ENCODE measurements around the gene STX3. TPM values are rescaled to one million over a fixed set of nuclear protein-coding genes. Genes with fewer than 3 reads are reported as not detected.
A peak's percentile ranks its signal among the peaks of the same experiment; 100 is the strongest.

Gene STX3
- total and polyA plus RNA-seq, 2 donors (not counting 3 experiments of a cell fraction or from before 2014, with no cell fraction given): 40.3 to 49.7 TPM

DNA sequence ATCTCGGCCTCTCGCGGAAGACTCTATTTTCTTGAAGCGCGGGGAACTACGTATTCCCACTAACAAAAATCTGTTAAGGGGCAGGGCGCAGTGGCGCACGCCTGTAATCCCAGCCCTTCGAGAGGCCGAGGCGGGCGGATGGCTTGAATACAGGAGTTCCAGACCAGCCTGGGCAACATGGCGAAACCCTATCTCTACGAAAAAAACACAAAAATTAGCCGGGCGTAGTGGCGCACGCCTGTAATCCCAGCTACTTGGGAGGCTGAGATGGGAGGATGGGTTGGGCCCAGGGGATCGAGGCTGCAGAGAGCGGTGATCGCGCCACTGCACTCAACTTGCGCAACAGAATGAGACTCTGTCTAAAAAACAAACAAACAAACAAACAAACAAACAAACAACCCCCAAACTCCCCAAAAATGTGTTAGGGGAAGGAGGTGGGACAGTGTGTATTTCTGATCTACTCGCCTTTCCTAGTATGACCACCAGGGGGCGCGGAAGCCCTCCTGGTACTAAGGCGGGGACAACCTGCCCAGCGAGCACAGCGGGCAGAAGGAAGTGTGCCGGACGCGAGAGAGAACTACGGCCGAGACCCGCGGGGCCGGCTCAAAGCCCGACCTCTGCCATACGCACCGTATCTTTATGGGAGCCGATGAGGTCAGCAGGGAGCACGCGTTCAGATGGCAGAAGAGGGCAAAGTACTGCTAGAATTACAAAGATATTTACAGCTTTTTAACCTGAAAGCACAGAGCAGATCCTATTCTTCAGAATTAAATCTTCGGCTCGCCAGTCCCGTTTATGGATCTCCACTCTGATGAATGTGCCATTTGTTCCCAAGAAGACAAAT is 1.3 kb upstream of the STX3 start:
- intact Hi-C loops (cut with micrococcal nuclease) (loop anchor here (1.0 to 2.0 kb wide), 8 partner anchors 47 to 497 kb away; partner anchors contain the start of genes MRPL16 and PATL1), dilution Hi-C loops (cut with MboI; ENCODE audit: extremely low pct_ligation_motif_present, low sequenced_read_pairs) (no loop called here)
- ChIA-PET POLR2A (interaction anchor here (2.7 kb wide), 1 partner anchor 85 kb away, joined by 11 read pairs; the partner anchor contains the start of gene PATL1), CTCF (interaction anchor here (0.7 to 5.7 kb wide), 20 partner anchors 9 to 497 kb away, joined by 3 to 120 read pairs (median 6); partner anchors contain the start of genes MRPL16 and PATL1)
- peak overlapping the region; percentile 72 for H3K27ac ChIP-seq (ENCODE audit: insufficient read depth, low read depth, low read length)
- peaks cover 21% of the 10 kb centered on the region for H3K4me1 ChIP-seq (ENCODE audit: control insufficient read depth, extremely low read depth, insufficient read depth, low read length)
- no TSS peak for BruUV-seq (replicated peaks)
- H3K9me3 ChIP-seq (replicated peaks; ENCODE audit: control insufficient read depth, insufficient read depth, low read length): no peaks in the 10 kb centered on the region
- peaks cover 16% of the 10 kb centered on the region for H3K79me2 ChIP-seq (ENCODE audit: control insufficient read depth, insufficient read depth, low read length)
- peak overlapping the region; percentile 92 for H3K9ac ChIP-seq (replicated peaks; ENCODE audit: extremely low read depth, insufficient read depth, low read length)
- TF ChIP-seq MYC (IDR thresholded peaks at IDR 0.05; ENCODE audit: low read depth, low read length): no peak
- TF ChIP-seq CTCF (IDR thresholded peaks at IDR 0.05; ENCODE audit: extremely low read depth in 1 of 2, insufficient read depth in 1 of 2, low read depth in 1 of 2, low read length in 2 of 2): peak; percentile 82 to 89
- peak overlapping the region; percentile 65 to 87 (median 83) for H3K4me3 ChIP-seq (replicated peaks in 1 of 3; ENCODE audit: insufficient read depth in 1 of 3, low read depth in 1 of 3, low read length in 3 of 3)
- H3K9me1 ChIP-seq (replicated peaks; ENCODE audit: control insufficient read depth, extremely low read depth, insufficient read depth, low read length): no peaks in the 10 kb centered on the region
- H3K27me3 ChIP-seq (ENCODE audit: control insufficient read depth in 2 of 2, insufficient read depth in 2 of 2, low read length in 2 of 2): no peaks in the 10 kb centered on the region
- DNase-seq (ENCODE audit: low read depth, low spot score): peak; percentile 82
- H4K20me1 ChIP-seq (replicated peaks; ENCODE audit: control insufficient read depth, extremely low read depth, insufficient read depth, low read length): no peaks in the 10 kb centered on the region
- H3K4me2 ChIP-seq (ENCODE audit: insufficient read depth, low read length): peak overlapping the region; percentile 94
- peak; percentile 73 for FAIRE-seq
- no peaks in the 10 kb centered on the region for H3K36me3 ChIP-seq (ENCODE audit: control insufficient read depth in 2 of 2, extremely low read depth in 1 of 2, insufficient read depth in 2 of 2, low read length in 2 of 2)
- peak overlapping the region; percentile 91 for H2AFZ ChIP-seq (ENCODE audit: low read depth, low read length)

- peak overlapping the region; percentile 65 to 87 (median 83) for H3K4me3 ChIP-seq (replicated peaks in 1 of 3; ENCODE audit: insufficient read depth in 1 of 3, low read depth in 1 of 3, low read length in 3 of 3)
- peaks cover 21% of the 10 kb centered on the region for H3K4me1 ChIP-seq (ENCODE audit: control insufficient read depth, extremely low read depth, insufficient read depth, low read length)
- TSS peak; percentile 47 for BruUV-seq (replicated peaks)
- H3K9me3 ChIP-seq (replicated peaks; ENCODE audit: control insufficient read depth, insufficient read depth, low read length): no peaks in the 10 kb centered on the region
- peaks cover 0 to 3% of the 10 kb centered on the region in 2 experiments for H3K36me3 ChIP-seq (ENCODE audit: control insufficient read depth in 2 of 2, extremely low read depth in 1 of 2, insufficient read depth in 2 of 2, low read length in 2 of 2)
- H3K79me2 ChIP-seq (ENCODE audit: control insufficient read depth, insufficient read depth, low read length): peaks cover 20% of the 10 kb centered on the region
- H3K9ac ChIP-seq (replicated peaks; ENCODE audit: extremely low read depth, insufficient read depth, low read length): peak overlapping the region; percentile 92
- dilution Hi-C loops (cut with MboI; ENCODE audit: extremely low pct_ligation_motif_present, low sequenced_read_pairs) (no loop called here), intact Hi-C loops (cut with micrococcal nuclease) (loop anchor here (1.0 to 2.0 kb wide), 7 partner anchors 47 to 412 kb away; partner anchors contain the start of genes MRPL16 and PATL1)
- ChIA-PET POLR2A (interaction anchor here (1.3 to 2.7 kb wide), 2 partner anchors 46 to 85 kb away, joined by 4 to 11 read pairs; partner anchors contain the start of gene PATL1), CTCF (interaction anchor here (0.7 to 5.7 kb wide), 21 partner anchors 10 to 497 kb away, joined by 3 to 120 read pairs (median 7); partner anchors contain the start of genes MRPL16 and PATL1)
- DNase-seq (ENCODE audit: low read depth, low spot score) (no peak), FAIRE-seq (no peak)
- peak overlapping the region; percentile 91 for H2AFZ ChIP-seq (ENCODE audit: low read depth, low read length)
- peak overlapping the region; percentile 72 for H3K27ac ChIP-seq (ENCODE audit: insufficient read depth, low read depth, low read length)
- peak overlapping the region; percentile 94 for H3K4me2 ChIP-seq (ENCODE audit: insufficient read depth, low read length)
- H3K9me1 ChIP-seq (replicated peaks; ENCODE audit: control insufficient read depth, extremely low read depth, insufficient read depth, low read length): no peaks in the 10 kb centered on the region
- H4K20me1 ChIP-seq (replicated peaks; ENCODE audit: control insufficient read depth, extremely low read depth, insufficient read depth, low read length): no peaks in the 10 kb centered on the region
- TF ChIP-seq CTCF (IDR thresholded peaks at IDR 0.05; ENCODE audit: extremely low read depth in 1 of 2, insufficient read depth in 1 of 2, low read depth in 1 of 2, low read length in 2 of 2) (no peak), EZH2 (IDR thresholded peaks at IDR 0.05; ENCODE audit: borderline replicate concordance, low read depth, low read length, severe bottlenecking) (no peak), GATA2 (IDR thresholded peaks at IDR 0.05; ENCODE audit: insufficient read depth, insufficient read length, low read depth, low read length) (no peak), POLR2AphosphoS5 (IDR thresholded peaks at IDR 0.05; ENCODE audit: insufficient read depth, low read depth, low read length) (no peak), MAX (IDR thresholded peaks at IDR 0.05; ENCODE audit: insufficient read depth, insufficient read length) (no peak), MYC (IDR thresholded peaks at IDR 0.05; ENCODE audit: low read depth, low read length) (no peak), POLR2A (IDR thresholded peaks at IDR 0.05; ENCODE audit: low read depth, low read length) (no peak), FOS (IDR thresholded peaks at IDR 0.05; ENCODE audit: borderline replicate concordance, insufficient read depth, low read length) (no peak), JUN (IDR thresholded peaks at IDR 0.05; ENCODE audit: borderline replicate concordance, insufficient read depth, insufficient read length, low read depth) (no peak)
- no peaks in the 10 kb centered on the region for H3K27me3 ChIP-seq (ENCODE audit: control insufficient read depth in 2 of 2, insufficient read depth in 2 of 2, low read length in 2 of 2)
Measured at GRCh38 chr11:59754494-59754858, 700 bp upstream of the STX3 start.
